NCI-H2107 treated with DMSO at 0.1 percent for 48 hours (cell line): Measurements from ENCODE around the gene MESD.

Source experiments
- DNase-seq: peaks from one replicate; lab custom pipeline; 2025; ENCODE audit not compliant: unreplicated experiment; lab: John Stamatoyannopoulos, UW

The MESD gene

GRCh38 chr15:81015621-81016488 is 26.2 kb upstream of the MESD start:
- no peak for DNase-seq

GRCh38 chr15:81014446-81015093 is 25.0 kb upstream of the MESD start:
- no peak for DNase-seq

GRCh38 chr15:81013396-81013929 is 23.8 kb upstream of the MESD start:
- DNase-seq = no peak

- no peak for DNase-seq
These were observed 23.0 kb upstream of the MESD start for GRCh38 chr15:81012588-81012987.

GRCh38 chr15:81011593-81011992 is 22.0 kb upstream of the MESD start:
- DNase-seq = no peak

GRCh38 chr15:81010086-81010485 is 20.5 kb upstream of the MESD start:
- DNase-seq = no peak

- no peak for DNase-seq
These were observed 18.7 kb upstream of the MESD start for GRCh38 chr15:81008312-81008711.

GRCh38 chr15:81007428-81008064 is 17.9 kb upstream of the MESD start:
- no peak for DNase-seq

- DNase-seq = no peak
These were observed 16.5 kb upstream of the MESD start for GRCh38 chr15:81006124-81006523.

- no peak for DNase-seq
These were observed 13.4 kb upstream of the MESD start for GRCh38 chr15:81003097-81003350.

- no peak for DNase-seq
These were observed 12.9 kb upstream of the MESD start for GRCh38 chr15:81002331-81003096.

- DNase-seq = no peak
These were observed 12.4 kb upstream of the MESD start for GRCh38 chr15:81002009-81002330.

GRCh38 chr15:81001152-81002008 is 11.8 kb upstream of the MESD start:
- DNase-seq = no peak

- DNase-seq = peak; percentile 37
These were observed 11.1 kb upstream of the MESD start, which contains the start of gene TLNRD1 for GRCh38 chr15:81000624-81001151. Gene TLNRD1 (plus strand): TSS chr15:81000923. CDS start chr15:81002272, 1,349 bp downstream.

- no peak for DNase-seq
These were observed 10.6 kb upstream of the MESD start for GRCh38 chr15:81000144-81000623.

- DNase-seq = no peak
These were observed 10.0 kb upstream of the MESD start for GRCh38 chr15:80999623-81000036.

- no peak for DNase-seq
These were observed 8.6 kb upstream of the MESD start for GRCh38 chr15:80998251-80998650.

- no peak for DNase-seq
These were observed 8.1 kb upstream of the MESD start for GRCh38 chr15:80997692-80998091.

GRCh38 chr15:80996247-80996646 is 6.6 kb upstream of the MESD start:
- DNase-seq = no peak

GRCh38 chr15:80992441-80992840 is 2.8 kb upstream of the MESD start:
- DNase-seq = no peak
